Cerebellar cortex (tissue), 1 donor: ENCODE data around the gene CFAP20DC.

Experiments used
- DNase-seq: peaks from one replicate; pipeline ENCODE4 v3.0.0-alpha.2; 2015; ENCODE audit warnings: low spot score

CFAP20DC gene

DNA sequence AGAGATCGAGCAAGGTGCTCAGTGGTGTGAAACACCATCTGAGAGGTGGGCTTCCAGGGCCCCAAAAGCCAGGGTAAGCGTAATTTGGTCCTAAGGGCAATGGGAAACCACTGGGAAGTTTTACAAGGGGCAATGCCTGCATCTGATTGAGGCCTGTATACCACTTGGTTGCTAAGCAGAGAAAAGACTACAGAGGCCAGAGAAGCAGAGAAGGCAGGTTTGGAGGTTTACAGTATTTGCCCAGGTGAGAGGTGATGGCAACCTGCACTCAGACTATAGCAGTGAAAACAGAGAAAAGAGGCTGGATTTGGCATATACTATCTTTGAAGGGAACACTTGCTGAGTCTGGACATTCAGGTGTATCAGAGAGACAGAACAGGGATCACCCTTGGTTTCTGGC, 249.8 kb downstream of the CFAP20DC start:
- DNase-seq, result no peak

DNA sequence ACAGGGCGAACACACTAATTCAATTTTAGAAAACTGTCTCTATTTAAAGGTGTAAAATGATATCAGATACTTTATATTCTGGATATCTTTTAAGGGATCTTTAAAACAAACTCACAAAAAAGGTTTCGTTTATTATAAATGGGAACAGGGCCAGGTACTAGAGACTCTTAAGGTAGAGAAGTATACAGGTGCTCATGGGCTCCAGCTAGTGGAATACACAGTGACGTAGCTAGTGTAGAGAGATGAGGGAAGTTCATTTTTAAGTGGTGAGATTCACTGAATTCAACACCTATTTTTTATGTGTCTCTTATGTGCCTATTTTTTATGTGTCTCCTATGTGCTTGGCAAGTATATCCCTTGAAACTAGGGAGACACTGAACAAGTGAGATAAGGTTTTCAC, 250.6 kb downstream of the CFAP20DC start:
- no peak for DNase-seq

DNA sequence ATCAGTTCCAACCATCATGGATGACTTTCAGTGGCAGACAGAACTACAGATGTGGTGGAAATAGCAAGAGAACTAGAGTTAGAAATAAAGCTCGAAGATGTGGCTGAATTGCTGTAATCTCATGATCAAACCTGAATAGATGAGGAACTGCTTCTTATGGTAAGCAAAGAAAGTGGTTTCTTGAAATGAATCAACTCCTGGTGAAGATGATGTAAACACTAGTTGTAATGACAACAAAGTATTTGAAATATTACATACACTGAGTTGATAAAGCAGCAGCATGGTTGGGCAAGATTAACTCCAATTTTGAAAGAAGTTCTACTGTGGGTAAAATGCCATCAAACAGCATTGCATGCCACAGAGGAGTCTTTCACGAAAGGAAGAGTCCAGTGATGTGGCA, 251.5 kb downstream of the CFAP20DC start:
- DNase-seq, result no peak

DNA sequence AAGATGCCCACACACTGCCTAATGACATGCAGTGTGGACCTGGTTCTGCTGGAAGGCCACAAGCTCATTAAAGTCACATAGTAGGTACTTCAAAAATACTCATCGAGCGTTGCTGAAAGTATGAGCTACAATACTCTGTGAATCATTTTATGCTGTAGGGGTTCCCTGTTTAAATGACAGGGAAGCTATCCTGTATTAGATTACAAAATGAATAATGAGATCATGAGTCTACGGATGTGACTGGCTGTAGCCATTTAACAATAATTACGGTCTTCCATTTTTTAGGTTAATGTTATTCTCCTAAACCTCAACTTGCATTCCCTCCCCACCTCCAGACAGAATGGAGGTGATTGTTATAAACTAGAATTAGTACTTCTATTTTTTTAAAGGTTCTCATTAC, 255.1 kb downstream of the CFAP20DC start:
- no peak for DNase-seq

DNA sequence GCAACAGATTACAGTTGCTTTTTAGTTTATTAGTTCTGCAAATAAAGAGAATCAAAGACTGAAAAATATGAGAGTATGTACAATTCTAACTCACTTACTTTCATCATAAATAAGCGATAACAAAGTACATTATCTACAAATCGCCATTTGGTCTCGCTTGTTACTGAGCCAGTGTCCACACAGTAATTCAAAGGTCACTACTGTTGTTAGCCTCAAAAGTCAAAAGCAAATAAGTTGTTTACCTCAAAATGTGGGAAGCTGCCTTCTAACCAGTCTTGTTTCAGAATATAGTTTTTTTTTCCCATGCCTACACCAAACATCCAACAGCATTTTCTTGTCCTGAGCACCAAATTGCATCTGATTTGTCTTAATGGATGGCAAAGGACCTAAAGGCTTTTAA, 255.9 kb downstream of the CFAP20DC start:
- DNase-seq, result no peak

DNA sequence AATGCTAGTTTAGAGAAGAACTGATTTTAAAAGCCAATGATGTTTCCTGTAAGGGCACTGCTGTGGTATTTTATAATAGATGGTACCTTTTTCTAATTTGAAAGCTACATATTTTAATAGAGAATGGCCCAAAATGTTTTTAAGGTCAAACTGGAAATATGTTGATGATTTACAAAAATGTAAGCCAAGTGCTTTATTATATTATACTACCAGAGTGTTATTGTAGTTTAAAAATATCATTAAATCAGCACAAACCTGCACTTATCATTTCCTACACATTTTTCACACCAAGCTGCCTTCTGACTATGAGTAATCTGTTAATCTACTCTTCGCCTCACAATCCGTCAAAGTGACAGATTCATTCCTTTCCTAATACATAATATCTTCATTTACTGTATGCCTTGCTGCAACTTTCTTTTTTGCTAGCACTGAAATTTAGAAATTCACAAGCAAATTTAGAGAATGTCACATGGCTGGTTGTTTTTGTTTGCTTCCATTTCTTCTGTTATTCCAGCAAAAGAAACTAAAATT, 256.8 kb downstream of the CFAP20DC start:
- DNase-seq, result no peak

DNA sequence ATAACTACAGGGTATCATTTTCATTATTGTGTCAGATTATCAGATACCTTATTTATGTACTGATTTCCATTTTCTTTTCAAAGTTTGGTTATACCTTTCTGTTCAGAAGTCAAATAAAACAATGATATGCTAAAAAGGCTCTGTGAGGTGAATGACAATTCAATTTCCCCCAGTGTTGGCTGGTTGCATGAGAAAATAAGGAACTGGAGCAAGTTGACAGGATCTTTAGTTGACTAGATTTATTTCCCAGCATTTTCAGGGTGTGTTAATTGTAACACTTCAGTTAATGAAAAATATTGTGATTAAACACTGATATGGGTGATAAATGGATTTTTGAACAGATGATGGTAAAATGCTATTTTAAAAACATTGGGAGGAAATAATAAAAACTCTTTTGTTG, 260.4 kb downstream of the CFAP20DC start:
- no peak for DNase-seq

DNA sequence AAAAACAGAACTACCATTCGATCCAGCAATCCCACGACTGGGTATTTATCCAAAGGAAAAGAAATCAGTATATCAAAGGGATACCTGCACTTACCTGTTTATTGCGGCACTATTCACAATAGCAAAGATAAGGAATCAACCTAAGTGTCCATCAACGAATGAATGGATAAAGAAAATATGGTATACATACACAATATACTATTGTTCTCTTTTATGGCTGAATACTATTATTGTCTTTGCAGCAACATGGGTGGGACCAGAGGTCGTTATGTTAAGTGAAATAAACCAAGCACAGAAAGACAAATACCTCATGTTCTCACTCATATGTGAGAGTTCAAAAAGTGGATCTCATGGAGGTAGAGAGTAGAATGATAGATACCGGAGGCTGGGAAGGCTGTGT, 264.9 kb downstream of the CFAP20DC start:
- no peak for DNase-seq

DNA sequence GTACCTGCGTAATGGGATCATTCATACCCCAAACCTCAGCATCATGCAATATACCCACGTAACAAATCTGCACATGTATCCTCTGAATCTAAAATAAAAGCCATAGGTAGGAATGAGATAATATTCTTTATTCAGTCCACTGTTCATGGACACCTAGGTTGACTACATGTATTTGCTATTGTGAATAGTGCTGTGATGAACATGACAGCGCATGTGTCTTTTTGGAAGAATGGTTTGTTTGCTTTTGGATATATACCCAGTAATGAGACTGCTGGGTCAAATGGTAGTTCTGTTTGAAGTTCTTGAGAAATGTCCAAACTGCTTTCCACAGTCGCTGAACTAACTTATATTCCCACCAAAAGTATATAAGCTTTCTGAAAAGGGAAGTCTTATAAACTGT, 265.4 kb downstream of the CFAP20DC start:
- no peak for DNase-seq

DNA sequence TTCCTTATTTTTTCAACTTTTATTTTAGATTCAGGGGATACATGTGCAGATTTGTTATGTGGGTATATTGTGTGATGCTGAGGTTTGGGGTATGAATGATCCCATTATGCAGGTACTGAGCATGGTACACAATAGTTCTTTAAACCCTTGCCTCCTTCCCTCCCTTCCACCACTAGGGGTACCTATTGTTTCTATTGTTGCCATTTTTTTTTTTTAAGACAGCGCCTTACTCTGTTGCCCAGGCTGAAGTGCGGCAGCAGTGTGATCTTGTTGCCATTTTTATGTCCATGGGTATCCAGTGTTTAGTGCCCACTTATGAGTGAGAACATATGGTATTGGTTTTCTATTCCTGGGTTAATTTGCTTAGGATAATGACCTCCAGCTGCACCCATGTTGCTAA, 266.0 kb downstream of the CFAP20DC start:
- no peak for DNase-seq

DNA sequence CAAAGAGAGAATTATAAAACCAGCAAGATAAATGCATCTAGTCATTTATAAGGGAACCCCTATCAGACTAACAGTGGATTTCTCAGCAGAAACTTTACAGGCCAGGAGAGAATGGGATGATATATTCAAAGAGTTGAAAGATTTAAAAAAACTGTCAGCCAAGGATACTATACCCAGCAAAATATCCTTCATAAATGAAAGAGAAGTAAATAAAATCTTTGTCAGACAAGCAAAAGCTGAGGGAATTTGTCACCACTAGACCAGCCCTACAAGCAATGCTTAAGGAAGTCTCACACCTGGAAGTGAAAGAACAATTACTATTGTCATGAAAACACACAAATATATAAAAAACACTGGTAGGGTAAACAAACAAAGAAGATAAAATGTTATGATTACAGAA, 269.9 kb downstream of the CFAP20DC start:
- DNase-seq, result no peak

DNA sequence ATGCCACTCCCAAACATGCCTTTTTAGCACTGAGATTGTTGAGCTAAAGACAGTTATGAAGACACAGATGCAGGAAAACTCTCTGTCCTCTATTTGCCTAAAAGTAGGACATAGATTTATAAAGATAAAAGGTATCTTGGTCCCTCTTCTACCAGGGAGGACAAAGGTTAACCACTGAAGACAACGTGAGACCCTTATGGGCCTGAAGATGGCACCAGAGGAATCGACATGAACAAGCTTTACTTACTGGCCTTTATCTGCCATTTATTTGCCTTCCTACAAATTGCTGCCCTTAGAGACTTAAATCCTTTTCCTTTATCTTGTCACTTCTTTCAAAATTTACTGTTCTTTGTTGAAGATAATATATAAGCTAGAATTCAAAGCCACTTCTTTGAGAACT, 273.6 kb downstream of the CFAP20DC start:
- DNase-seq, result no peak

DNA sequence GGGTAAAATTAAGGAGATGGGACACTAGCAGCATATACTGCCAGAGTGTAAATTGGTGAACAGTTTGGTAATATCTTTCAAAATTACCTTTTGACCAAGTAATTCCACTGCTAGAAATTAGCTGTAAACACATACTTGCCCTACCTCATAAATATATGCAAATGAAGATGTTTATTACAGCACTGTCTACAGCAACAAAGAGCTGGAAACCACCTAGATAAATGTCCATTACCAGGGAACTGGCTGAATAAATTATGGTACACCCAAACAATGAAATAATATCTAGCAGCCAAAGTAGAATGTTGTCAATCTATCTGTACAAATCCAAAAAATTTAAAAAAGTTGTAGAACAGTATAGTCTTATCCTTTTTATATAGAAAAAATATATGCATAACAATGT, 277.4 kb downstream of the CFAP20DC start:
- no peak for DNase-seq

DNA sequence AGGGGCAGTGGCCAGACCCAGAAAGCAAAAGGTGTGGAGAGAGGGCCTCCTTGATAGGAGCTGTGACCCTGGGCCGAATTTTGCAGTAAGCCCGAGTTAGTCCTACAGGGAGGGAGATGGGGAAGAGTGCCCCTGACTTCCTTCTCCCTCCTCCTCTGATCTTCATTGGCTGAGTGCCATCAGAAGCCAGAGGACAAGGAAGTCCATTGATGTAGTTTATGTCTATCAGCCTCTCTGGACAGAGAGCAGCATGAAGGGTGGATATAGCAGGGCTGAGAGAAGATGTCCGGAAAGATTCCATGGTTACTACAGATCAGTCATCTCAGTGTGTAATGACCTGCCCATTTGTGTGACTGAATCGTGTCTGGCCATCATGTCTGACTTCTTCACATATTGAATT, 280.8 kb downstream of the CFAP20DC start:
- no peak for DNase-seq

DNA sequence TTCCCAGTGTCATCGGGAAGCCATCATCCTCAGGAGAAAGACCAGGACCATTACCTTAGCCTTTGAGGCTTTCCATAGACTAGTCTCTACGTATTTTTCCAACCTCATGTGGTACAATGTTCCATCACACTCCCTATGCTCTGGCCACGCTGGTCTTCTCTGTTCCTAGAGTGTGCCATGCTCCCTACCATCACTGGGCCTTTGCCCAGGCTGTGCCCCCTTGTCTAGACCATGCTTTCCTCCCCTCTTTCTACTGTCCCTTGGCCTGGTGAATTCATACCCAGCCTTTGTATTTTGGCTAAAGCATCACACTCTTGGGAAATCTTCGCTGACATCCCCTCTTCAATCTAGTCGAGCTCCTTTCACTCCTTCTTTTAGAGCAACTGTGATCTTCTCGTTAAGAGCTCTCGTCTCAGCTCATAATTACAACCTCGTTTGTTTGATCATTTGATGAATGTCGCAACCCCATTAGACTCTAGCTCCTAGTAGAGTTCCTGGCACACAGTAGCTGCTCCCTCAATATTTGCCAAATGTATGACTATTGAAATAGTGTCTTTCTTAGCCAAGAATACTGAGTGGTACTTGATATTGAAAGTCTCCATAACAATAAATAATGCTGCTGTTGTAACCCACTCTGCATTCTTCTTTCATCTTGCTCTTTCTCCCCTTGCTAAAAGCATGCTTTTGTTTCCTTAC, 283.1 kb downstream of the CFAP20DC start:
- DNase-seq, result no peak

DNA sequence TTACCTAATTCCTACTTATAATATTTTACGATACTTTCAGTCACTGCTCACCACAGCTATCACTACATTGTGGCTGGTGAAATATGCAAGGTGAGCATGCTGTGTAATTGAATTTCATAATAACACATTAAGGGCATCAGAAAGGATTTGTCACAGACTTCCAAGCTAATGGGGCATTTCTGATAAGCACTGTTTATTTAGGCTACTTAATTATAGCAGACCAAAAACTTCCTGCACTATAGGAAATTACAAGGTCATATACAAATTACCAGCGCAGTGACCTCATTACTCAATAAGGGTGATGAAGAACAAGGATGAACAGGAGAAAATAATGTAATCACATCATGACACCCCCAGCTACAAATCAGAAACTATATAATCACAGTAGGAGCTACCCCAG, 294.7 kb downstream of the CFAP20DC start:
- no peak for DNase-seq

DNA sequence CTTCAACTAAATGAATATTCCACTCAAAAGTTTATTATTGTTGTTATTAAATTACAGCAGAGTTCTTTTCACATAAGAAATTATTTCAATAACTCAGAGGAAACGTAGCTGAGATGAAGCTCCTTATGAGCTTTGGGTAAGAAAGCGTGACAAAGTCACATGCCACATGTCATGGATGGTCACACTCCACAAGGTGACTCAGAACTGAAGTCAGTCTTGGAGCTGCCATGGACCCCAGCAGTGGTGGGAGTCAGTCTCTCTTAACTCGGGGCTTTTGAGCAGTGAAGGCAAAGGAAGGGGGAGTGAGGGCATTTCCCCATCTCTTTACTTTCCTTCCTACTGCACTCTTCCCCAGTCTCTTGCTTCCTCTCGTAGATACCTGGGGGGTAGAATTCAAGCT, 295.8 kb downstream of the CFAP20DC start:
- DNase-seq, result no peak

DNA sequence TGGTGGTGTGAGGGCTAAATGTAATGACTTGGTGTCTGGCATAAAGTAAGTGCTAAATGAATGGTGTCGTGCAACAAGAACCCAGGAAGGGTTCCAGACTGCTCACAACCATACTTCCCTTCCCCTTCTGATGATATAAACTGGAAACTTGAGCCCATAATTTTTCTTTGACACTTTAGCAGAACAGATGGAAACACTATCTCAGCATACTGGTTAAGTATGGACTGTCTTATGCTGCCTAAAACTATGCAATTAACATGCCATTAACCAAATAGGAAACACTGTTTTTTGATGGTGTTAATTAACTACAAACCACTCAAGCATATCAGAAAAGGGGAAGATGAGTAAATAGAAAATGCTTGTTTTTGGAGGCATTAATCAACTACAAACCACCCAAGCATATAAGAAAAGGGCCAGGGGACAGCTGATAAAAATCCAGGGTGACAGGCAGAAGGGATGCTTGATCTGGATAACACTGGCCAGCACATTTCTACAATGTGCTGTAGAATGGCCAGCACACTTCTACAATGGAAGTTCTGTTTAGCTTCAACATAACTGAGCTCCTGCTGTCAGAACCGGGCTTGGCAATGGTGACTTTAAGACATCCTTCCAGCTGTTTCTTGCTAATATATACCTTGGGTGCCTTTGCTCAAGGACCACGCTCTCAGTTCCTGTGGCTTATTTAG, 297.8 kb downstream of the CFAP20DC start:
- DNase-seq, result no peak

DNA sequence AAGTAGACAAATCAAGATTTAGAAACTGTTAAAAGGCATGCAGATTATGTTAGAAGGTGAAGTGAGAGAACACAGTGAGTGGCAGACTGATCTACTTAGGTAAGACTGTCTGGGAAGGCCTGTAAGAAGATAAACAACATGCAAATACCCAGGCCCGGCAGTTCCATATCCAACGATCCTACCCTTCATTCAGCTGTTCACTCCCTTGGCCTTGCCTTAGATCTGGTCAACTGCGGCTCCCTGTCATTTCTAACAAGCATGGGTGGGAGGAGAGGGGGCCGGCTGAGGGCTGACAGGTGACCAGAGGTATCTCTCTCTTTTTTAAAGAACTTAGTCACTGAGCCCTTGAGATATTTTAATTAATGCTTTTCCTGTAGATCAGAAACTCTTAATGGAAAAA, 298.6 kb downstream of the CFAP20DC start:
- no peak for DNase-seq

DNA sequence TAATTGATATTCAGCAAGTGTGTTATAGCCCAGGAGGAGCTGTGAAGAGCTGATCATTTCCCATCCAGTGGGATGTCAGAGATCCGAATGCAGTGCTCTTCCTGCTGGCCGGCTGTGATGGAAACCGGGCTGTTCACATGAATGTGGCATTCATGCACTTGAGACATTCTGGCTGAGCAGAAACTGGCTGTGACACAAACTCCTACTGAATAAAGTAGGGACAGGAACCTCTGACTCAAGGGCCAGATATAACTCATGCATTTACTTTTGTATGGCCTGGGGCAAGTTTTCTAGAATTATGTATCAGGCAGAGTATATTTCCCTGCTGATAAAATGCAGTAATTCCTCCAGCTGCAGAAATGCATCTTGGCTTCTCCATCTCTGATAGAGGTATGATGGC, 299.9 kb downstream of the CFAP20DC start:
- DNase-seq, result no peak

DNA sequence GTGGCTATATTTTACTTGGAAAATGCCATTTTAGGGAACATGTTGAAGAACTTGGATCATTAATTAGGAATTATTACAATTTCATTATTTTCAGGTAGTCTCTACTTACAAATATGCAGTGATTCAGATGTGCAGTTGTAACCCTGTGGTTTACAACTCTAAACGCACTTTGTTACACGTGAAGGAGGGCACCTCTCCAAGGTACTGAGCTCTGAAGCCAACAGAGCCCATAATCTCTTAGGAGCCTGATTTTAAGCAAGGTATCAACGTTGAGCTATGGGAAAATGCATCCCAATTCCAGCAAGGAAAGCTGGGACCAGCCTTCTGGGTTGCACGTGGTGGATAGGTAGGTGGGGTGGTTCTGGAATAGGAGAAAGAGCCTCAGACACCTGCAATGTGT, 301.8 kb downstream of the CFAP20DC start:
- DNase-seq, result no peak

DNA sequence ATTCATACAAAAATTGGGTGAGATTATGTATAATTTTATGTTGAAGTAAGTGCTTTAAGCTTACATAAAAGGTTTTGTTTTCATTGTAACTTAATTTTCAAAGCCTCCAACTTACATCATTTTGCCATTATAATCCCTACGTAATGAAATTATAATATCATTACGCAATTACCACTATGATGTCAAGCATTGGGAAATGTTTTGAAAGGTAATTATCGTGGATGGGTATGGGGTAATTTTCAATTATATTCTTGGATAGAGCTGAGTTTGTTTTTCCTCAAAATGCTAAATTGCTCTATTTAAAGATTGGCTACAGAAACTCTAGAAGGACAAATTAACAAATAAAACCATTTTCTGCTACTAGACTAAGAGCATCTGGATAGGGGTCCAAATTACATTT, 303.1 kb downstream of the CFAP20DC start:
- DNase-seq, result no peak

DNA sequence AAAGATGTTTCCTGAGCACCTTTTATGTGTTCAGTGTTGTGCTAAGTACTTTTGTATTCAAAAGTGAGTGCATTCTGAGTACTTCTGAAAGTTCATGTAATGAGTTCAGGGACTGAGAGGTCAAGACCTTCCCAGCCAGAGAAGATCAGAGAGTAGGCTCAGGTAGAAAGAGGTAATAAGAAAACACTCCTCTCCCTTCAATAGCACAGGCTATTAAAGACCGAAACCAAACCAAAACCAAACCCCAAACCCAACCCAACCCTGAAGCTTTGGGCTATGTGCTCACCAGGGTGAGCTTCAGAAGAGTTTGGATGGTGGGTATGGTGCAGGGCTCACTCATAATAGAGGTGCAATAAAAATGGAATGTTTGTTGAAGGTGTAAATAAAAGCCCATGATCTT, 306.5 kb downstream of the CFAP20DC start:
- DNase-seq, result no peak

DNA sequence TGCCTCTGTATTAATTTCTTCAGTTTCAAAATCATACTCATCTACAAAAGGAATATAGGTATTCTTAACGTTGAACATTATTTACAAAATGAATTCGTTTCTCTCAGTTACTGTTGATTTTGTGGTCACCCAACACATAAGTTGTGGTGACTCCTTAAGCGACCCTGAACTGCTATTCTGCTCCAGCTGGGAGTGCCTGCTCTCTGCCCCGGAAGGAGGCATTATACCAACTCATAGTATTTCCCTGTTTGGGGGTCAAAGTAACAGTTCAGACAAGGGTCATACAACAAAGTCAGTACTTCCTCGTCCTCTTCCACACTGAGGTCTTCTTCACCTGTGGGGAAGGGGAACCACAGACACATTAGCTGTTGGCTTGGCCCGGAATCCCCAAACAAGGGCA, 307.6 kb downstream of the CFAP20DC start:
- no peak for DNase-seq
